ENCODE data around the gene GSTA2. TPM values are rescaled to one million over a fixed set of nuclear protein-coding genes. Genes with fewer than 3 reads are reported as not detected.
"Not testable (repeated sequence)": the region's sequence is repeated elsewhere in the genome, so short reads cannot be mapped to it uniquely, and the experiment has no call there.

GSTA2 gene
- total and polyA plus RNA-seq, 2 of the 13 experiments (the other 11 are each of a cell fraction or from before 2014, with no cell fraction given), result 0.75 to 13.7 TPM

- peak; percentile 97 for TF ChIP-seq HNF1B (CRISPR knock-in tag; IDR thresholded peaks at IDR 0.05)
- TF ChIP-seq KDM6A (CRISPR knock-in tag; IDR thresholded peaks at IDR 0.05; ENCODE audit: low read depth), result peak; percentile 66; the same call in 1 of the 2 replicates
- peak; percentile 54; the same call in 1 of the 2 replicates for TF ChIP-seq YEATS2 (CRISPR knock-in tag; IDR thresholded peaks at IDR 0.05; ENCODE audit: borderline replicate concordance)
- TF ChIP-seq SMARCC2 (IDR thresholded peaks at IDR 0.05), result 0 out of 2 replicates have a peak, but pooled peaks have one; percentile 22
- 0 out of 4 replicates have a peak, but pooled peaks of 1 of the 2 experiments have one; percentile 21 for TF ChIP-seq KLF16 (CRISPR knock-in tag; IDR thresholded peaks at IDR 0.05)
- peak; percentile 82 for TF ChIP-seq POGZ (CRISPR knock-in tag; IDR thresholded peaks at IDR 0.05)
- 0 out of 2 replicates have a peak, but pooled peaks have one; percentile 54 for TF ChIP-seq ESRRA (CRISPR knock-in tag; IDR thresholded peaks at IDR 0.05; ENCODE audit: low read depth)
- 0 out of 2 replicates have a peak, but pooled peaks have one; percentile 56 for TF ChIP-seq KDM1A (CRISPR knock-in tag; IDR thresholded peaks at IDR 0.05)
- TF ChIP-seq LCORL (IDR thresholded peaks at IDR 0.05), result peak; percentile 52; the same call in 1 of the 2 replicates
- TF ChIP-seq LCORL (CRISPR knock-in tag; IDR thresholded peaks at IDR 0.05), result peak; percentile 84
- TF ChIP-seq TCF7 (IDR thresholded peaks at IDR 0.05; ENCODE audit: low read depth), result 0 out of 2 replicates have a peak, but pooled peaks have one; percentile 11
- peak; percentile 79; the same call in 1 of the 2 replicates for TF ChIP-seq SIX1 (CRISPR knock-in tag; IDR thresholded peaks at IDR 0.05; ENCODE audit: borderline replicate concordance)
- peak; percentile 60; the same call in 1 of the 2 replicates for TF ChIP-seq MEIS1 (CRISPR knock-in tag; IDR thresholded peaks at IDR 0.05; ENCODE audit: borderline replicate concordance)
- TF ChIP-seq RXRB (CRISPR knock-in tag; IDR thresholded peaks at IDR 0.05; ENCODE audit: borderline replicate concordance), result peak; percentile 46
- peak; percentile 84 for TF ChIP-seq TEAD3 (CRISPR knock-in tag; optimal IDR thresholded peaks at IDR 0.05; ENCODE audit: borderline replicate concordance)
- TF ChIP-seq ATF7-NPFF (CRISPR knock-in tag; IDR thresholded peaks at IDR 0.05; ENCODE audit: low read depth), result peak; percentile 44; the same call in 1 of the 2 replicates
- TF ChIP-seq KMT2A (CRISPR knock-in tag; IDR thresholded peaks at IDR 0.05), result 0 out of 2 replicates have a peak, but pooled peaks have one; percentile 12
- TF ChIP-seq RCOR2 (CRISPR knock-in tag; IDR thresholded peaks at IDR 0.05), result peak; percentile 92
- peak; percentile 73; the same call in 1 of the 2 replicates for TF ChIP-seq ZNF292 (CRISPR knock-in tag; IDR thresholded peaks at IDR 0.05; ENCODE audit: borderline replicate concordance, low read depth)
- TF ChIP-seq MAFK (conservative IDR thresholded peaks at IDR 0.05 in 1 of 2, IDR thresholded peaks at IDR 0.05 in 1 of 2; ENCODE audit: low read length in 2 of 2), result 0 out of 4 replicates have a peak, but pooled peaks of 1 of the 2 experiments have one; percentile 0
- peak in 1 of 2 experiments; percentile 69; a peak in 2 of 4 replicates for TF ChIP-seq EP300 (IDR thresholded peaks at IDR 0.05; ENCODE audit: low read depth in 2 of 2, low read length in 2 of 2)
- not testable (repeated sequence) for TF ChIP-seq EP300 (CRISPR knock-in tag; IDR thresholded peaks at IDR 0.05; ENCODE audit: borderline replicate concordance)
- TF ChIP-seq ZNF205 (CRISPR knock-in tag; IDR thresholded peaks at IDR 0.05), result 0 out of 2 replicates have a peak, but pooled peaks have one; percentile 17
- TF ChIP-seq ZGPAT (CRISPR knock-in tag; IDR thresholded peaks at IDR 0.05), result peak; percentile 70
- peak; percentile 72 for TF ChIP-seq HOXA3 (CRISPR knock-in tag; IDR thresholded peaks at IDR 0.05)
- TF ChIP-seq ARNTL (CRISPR knock-in tag; IDR thresholded peaks at IDR 0.05), result 0 out of 2 replicates have a peak, but pooled peaks have one; percentile 38
- 0 out of 2 replicates have a peak, but pooled peaks have one; percentile 35 for TF ChIP-seq ZNF335 (CRISPR knock-in tag; IDR thresholded peaks at IDR 0.05)
These were observed 1.4 kb downstream of the GSTA2 start (continued) for GRCh38 chr6:52761673-52762491.
